ENCODE results near the gene COL8A2.

DNA sequence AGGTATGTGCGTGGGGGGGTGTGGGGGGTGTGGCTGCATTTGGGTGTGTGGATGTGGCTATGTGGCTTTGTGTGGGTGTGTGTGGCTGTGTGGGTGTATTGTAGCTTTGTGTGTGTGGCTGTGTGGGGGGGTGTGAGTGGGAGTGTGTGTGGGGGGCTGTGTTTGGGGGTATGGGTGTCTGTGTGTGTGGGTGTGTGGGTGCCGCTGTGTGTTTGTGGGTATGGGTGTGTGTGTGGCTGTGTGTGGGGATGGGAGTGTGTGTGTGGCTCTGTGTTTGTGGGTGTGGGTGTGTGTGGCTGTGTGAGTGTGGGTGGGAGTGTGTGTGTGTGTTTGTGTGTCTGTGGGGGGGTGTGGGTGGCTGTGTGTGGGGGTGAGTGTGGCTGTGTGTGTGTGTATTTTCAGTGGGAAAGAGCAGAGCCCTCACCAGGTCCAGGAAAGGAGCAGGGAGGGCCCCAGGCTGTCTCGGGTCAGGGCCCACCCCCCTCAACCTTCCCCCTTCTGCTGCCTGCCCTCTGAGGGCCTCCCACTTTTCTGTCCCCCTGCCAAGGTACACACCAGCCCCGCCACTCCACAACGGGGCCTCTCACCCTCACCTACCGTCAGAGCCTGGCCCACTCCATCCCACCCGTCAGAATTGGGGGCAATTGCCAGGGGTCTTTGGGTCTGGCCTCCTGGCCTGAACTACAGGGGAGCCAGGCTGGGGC lies 1.9 kb upstream of the COL8A2 start:
- TF ChIP-seq, protein P1, sequence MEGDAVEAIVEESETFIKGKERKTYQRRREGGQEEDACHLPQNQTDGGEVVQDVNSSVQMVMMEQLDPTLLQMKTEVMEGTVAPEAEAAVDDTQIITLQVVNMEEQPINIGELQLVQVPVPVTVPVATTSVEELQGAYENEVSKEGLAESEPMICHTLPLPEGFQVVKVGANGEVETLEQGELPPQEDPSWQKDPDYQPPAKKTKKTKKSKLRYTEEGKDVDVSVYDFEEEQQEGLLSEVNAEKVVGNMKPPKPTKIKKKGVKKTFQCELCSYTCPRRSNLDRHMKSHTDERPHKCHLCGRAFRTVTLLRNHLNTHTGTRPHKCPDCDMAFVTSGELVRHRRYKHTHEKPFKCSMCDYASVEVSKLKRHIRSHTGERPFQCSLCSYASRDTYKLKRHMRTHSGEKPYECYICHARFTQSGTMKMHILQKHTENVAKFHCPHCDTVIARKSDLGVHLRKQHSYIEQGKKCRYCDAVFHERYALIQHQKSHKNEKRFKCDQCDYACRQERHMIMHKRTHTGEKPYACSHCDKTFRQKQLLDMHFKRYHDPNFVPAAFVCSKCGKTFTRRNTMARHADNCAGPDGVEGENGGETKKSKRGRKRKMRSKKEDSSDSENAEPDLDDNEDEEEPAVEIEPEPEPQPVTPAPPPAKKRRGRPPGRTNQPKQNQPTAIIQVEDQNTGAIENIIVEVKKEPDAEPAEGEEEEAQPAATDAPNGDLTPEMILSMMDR (IDR thresholded peaks at IDR 0.05) = no peak
- TF ChIP-seq EP300 (IDR thresholded peaks at IDR 0.05) (no peak), POLR2A (IDR thresholded peaks at IDR 0.05) (no peak), POLR2AphosphoS5 (IDR thresholded peaks at IDR 0.05) (no peak)
